NCI-H2227 (cell line): Measurements from ENCODE around the gene PTPN2.
A peak's percentile ranks its signal among the peaks of the same experiment; 100 is the strongest.
"Not testable (repeated sequence)": the region's sequence is repeated elsewhere in the genome, so short reads cannot be mapped to it uniquely, and the experiment has no call there.

ENCODE experiments used
- DNase-seq: peaks from one replicate; lab custom pipeline; 2025; ENCODE audit not compliant: unreplicated experiment; lab: John Stamatoyannopoulos, UW

PTPN2 gene

GRCh38 chr18:12776821-12777471 lies 107.1 kb downstream of the PTPN2 start:
- peak; percentile 42 for DNase-seq

GRCh38 chr18:12776415-12776814 lies 107.6 kb downstream of the PTPN2 start:
- DNase-seq, result peak; percentile 42

- no peak for DNase-seq
Observed at GRCh38 chr18:12774982-12775381, 109.1 kb downstream of the PTPN2 start.

GRCh38 chr18:12773369-12773768 lies 110.7 kb downstream of the PTPN2 start:
- no peak for DNase-seq

GRCh38 chr18:12772111-12772510 lies 111.9 kb downstream of the PTPN2 start:
- DNase-seq, result no peak

GRCh38 chr18:12770469-12771219 lies 113.4 kb downstream of the PTPN2 start:
- no peak for DNase-seq

- DNase-seq, result no peak
Observed at GRCh38 chr18:12769644-12770440, 114.2 kb downstream of the PTPN2 start.

GRCh38 chr18:12769136-12769535 lies 114.9 kb downstream of the PTPN2 start:
- DNase-seq, result no peak

- no peak for DNase-seq
Observed at GRCh38 chr18:12768625-12769024, 115.4 kb downstream of the PTPN2 start.

GRCh38 chr18:12767580-12768155 lies 116.4 kb downstream of the PTPN2 start:
- DNase-seq, result no peak

GRCh38 chr18:12766986-12767433 lies 117.0 kb downstream of the PTPN2 start:
- no peak for DNase-seq

- no peak for DNase-seq
Observed at GRCh38 chr18:12765586-12765985, 118.5 kb downstream of the PTPN2 start.

GRCh38 chr18:12765126-12765525 lies 118.9 kb downstream of the PTPN2 start:
- DNase-seq, result no peak

- not testable (repeated sequence) for DNase-seq
Observed at GRCh38 chr18:12758566-12758965, 125.5 kb downstream of the PTPN2 start.

GRCh38 chr18:12756619-12757239 lies 127.3 kb downstream of the PTPN2 start:
- DNase-seq, result not testable (repeated sequence)

GRCh38 chr18:12755606-12756005 lies 128.4 kb downstream of the PTPN2 start:
- DNase-seq, result not testable (repeated sequence)

GRCh38 chr18:12754511-12754910 lies 129.5 kb downstream of the PTPN2 start:
- no peak for DNase-seq

GRCh38 chr18:12751891-12752290 lies 132.1 kb downstream of the PTPN2 start:
- no peak for DNase-seq

GRCh38 chr18:12751503-12751884 lies 132.5 kb downstream of the PTPN2 start:
- DNase-seq, result no peak

- no peak for DNase-seq
Observed at GRCh38 chr18:12750715-12751502, 133.1 kb downstream of the PTPN2 start.
